ENCODE measurements around the gene KLHL10. TPM values are rescaled to one million over a fixed set of nuclear protein-coding genes. Genes with fewer than 3 reads are reported as not detected.
"Not testable (repeated sequence)": the region's sequence is repeated elsewhere in the genome, so short reads cannot be mapped to it uniquely, and the experiment has no call there.

The KLHL10 gene
- total RNA-seq, 1 donor from 2014 or later, result not detected

DNA sequence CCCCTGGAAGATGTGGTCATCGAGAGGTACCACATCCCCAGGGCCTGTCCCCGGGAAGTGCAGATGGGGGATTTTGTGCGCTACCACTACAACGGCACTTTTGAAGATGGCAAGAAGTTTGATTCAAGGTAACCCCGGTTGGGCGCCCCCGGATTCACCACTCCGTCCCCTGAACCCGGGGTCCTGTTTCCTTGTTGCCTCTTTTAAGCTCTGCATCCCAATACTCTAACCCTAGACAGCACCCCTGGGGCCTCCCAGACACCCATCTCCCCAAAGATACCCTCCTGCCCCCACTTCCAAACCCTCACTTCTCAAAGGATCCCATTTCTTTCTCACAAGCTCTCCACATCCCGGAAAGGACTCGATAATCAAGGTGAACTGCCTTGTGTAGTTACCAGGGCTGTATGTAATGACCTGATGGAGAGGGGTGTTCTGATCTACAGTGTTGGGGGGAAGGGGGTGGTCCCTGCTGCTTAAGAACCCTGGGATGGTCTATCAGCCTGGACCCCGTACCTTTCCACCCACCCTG lies 24.4 kb upstream of the KLHL10 start:
- peak; percentile 14 for DNase-seq

DNA sequence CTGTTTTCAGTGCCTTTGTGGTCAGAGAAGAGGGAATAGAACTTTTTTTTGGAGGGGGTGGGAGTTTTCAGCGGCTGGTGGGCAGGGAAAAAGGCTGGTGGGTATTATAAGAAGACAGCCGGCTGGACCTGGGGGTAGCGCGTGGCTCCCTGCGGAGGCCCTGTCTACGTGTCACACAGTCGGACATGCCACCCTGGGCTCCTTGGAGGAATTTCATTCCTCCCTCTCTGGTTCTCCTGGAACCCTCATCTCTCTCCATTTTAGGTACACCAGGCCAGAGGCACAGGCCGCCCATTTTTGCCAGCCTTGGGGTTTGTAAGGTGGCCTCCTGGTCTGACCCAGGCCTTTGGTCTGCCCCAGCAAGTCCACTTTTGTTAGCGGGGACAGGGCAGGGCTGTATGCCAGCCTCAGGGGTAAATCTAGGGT lies 23.9 kb upstream of the KLHL10 start:
- DNase-seq, result no peak

DNA sequence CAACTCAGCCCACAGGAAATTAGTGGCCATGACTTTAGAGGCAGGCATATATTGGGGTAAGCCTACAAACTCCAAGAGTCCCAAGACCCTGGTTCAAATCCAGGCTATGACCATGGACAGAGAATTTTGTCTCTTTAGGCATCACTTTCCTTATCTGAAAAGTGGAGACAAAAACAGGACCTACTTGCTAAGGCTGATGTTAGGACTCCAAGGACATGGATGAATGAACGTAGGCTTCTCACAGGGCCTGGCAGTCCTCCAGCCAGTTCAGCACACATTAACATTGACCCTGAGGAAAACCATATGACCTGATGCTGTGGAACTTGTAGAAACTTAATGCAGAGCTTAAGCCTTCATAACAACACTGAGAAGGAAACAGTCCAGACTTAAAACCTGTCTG lies 23.4 kb upstream of the KLHL10 start:
- no peak for DNase-seq

DNA sequence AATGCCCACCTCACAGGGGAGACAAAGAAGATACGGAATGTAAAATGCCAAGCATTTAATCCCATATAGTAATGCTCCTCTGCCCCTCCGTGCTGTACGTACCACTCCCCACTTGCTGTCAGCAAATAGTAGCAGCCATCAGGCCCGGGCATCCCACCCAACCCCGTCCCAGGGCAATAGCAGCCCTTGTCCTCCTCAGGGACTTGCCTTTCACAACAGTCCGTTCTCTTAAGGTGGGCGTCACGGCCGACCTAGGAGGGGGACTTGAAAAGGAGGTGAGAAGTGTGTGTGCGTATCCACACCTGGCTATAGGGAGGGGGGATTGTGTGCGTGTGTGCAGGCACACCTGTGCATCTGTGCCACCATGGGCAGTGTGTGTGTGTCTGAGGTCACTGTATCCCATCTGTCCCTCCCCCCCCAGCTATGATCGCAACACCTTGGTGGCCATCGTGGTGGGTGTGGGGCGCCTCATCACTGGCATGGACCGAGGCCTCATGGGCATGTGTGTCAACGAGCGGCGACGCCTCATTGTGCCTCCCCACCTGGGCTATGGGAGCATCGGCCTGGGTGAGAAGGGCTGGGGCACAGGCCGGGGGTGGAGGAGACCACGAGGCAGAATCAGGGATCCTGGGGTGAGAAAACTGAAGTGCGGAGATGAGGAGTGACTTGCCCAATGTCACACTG lies 20.8 kb upstream of the KLHL10 start:
- DNase-seq, result no peak

DNA sequence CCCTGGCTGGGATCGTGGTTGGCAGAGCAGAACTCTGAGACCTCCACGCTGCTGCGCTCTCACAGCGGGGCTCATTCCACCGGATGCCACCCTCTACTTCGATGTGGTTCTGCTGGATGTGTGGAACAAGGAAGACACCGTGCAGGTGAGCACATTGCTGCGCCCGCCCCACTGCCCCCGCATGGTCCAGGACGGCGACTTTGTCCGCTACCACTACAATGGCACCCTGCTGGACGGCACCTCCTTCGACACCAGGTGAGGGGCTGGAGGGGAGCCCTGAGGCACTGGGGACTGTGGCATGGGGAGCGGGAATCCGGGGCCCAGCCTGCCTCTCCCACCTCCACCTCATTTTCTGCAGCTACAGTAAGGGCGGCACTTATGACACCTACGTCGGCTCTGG lies 19.6 kb upstream of the KLHL10 start:
- no peak for DNase-seq

DNA sequence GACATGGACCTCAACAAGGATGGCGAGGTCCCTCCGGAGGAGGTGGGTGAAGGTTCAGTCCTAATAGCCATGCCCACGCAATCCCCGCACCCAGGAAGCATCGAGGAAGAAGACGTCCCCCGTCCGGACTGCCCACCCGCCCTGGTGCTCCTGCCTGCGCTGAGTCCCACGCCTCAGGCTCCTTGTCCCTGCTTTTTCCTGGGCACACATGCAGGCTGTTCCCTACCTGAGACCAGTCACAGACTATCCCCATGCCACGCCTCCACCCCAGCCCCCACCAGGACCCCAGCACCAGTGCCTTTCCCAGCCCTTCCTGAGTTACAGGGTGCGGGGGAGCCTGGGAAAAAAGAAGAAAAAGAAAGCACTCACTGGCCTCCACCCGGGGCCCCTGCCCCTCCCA lies 15.8 kb upstream of the KLHL10 start:
- DNase-seq, result no peak

DNA sequence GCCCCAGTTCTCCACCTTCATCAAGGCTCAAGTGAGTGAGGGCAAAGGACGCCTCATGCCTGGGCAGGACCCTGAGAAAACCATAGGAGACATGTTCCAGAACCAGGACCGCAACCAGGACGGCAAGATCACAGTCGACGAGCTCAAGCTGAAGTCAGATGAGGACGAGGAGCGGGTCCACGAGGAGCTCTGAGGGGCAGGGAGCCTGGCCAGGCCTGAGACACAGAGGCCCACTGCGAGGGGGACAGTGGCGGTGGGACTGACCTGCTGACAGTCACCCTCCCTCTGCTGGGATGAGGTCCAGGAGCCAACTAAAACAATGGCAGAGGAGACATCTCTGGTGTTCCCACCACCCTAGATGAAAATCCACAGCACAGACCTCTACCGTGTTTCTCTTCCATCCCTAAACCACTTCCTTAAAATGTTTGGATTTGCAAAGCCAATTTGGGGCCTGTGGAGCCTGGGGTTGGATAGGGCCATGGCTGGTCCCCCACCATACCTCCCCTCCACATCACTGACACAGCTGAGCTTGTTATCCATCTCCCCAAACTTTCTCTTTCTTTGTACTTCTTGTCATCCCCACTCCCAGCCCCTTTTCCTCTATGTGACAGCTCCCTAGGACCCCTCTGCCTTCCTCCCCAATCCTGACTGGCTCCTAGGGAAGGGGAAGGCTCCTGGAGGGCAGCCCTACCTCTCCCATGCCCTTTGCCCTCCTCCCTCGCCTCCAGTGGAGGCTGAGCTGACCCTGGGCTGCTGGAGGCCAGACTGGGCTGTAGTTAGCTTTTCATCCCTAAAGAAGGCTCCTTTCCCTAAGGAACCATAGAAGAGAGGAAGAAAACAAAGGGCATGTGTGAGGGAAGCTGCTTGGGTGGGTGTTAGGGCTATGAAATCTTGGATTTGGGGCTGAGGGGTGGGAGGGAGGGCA lies 15.1 kb upstream of the KLHL10 start:
- DNase-seq, result no peak

DNA sequence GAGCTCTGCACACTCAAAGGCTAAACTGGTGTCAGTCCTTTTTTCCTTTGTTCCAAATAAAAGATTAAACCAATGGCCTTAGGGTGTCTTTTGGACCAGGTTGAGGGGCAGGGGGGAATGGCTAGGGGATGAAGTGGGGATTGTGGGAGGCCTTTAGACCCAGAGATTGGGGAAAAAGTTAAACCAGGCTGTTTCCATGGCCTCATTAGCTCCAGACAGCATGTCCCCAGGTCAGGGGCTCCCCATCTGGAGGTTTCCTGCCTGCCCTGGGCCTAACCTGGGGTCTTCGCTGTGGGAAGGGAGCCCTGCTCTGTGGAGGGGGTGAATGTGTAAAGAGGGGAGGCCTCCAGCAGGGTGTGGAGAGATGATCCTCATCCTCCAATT lies 14.5 kb upstream of the KLHL10 start:
- DNase-seq, result no peak

DNA sequence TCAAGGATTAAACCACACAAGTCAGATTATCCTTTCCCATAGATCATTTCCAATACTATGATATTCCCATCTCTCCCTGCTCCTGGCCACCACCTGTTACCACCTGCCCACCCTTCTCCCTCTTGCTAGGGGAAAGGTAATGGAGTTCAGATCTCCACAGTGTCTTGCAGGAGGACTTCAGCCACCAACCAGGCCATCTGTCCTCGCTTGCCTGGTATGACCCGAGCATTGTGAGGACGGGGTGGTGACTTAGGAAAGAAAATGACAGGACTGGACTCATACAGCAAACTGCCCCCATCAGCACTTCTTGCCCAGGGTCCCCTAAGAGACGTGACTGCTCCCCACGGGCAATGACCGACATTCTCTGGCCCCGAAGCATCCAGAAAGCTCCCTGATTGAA lies 14.0 kb upstream of the KLHL10 start:
- DNase-seq, result no peak

DNA sequence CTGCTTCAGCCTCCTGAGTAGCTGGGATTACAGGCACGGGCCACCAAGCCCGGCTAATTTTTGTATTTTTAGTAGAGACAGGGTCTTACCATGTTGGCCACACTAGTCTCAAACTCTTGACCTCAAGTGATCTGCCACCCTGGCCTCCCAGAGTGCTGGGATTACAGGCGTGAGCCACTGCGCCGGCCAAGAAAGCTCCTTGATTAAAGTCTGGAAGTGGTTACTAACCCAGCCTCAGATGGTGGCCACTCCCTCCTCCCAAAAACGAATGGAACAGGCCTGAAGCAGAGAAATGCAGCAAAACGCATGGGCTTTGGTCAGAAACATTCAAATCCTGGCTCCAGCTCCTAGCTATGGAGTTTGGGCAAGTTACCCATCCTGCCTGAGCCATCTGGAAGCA lies 13.5 kb upstream of the KLHL10 start:
- DNase-seq, result no peak

DNA sequence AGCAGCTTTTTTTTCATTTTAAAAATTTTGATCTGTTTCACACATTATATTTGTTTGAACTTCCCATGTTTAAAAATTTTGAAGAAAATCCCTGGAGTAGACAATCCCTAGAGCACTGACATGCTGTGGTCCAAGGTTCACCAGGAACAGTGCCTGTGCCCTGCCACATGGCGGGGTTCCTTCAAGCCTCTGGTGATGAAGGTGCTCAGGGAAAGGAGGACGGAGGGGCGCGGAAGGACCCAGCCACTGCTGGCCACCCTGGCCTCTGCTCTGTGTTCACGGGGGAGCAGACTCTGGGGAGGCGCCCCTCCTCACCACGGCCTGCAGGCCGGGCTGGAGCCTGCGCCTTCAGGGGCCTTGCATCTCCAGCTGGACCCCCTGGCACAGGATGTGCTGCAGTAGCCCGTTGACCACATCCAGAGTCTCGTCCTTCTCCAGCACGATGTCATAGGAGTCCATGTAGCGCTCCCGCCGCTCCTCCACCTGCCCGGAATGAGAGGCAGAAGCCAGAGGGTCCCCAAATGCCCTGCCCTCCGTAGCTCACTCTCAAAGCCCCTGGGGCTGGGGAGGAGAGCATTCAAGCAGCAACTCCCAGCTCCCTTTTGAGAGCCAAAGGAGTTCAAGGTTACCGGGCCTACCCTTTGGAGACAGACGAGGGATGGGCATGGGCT lies 12.3 kb upstream of the KLHL10 start:
- no peak for DNase-seq

DNA sequence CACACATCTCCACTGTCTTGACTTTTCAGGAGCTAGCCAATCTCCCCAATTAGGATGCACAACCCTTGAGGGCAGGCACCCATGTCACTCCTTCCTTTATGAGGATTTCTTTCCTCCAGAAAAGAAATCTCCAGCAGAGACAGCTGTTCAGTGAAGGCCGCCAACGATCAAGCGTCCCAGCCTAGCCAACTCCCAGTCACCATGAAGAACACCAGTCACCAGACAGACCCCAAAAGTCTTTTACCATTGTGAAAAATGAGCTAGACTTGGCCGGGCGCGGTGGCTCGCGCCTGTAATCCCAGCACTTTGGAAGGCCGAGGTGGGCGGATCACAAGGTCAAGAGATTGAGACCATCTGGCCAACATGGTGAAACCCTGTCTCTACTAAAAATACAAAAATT lies 7.7 kb upstream of the KLHL10 start:
- DNase-seq, result not testable (repeated sequence)

DNA sequence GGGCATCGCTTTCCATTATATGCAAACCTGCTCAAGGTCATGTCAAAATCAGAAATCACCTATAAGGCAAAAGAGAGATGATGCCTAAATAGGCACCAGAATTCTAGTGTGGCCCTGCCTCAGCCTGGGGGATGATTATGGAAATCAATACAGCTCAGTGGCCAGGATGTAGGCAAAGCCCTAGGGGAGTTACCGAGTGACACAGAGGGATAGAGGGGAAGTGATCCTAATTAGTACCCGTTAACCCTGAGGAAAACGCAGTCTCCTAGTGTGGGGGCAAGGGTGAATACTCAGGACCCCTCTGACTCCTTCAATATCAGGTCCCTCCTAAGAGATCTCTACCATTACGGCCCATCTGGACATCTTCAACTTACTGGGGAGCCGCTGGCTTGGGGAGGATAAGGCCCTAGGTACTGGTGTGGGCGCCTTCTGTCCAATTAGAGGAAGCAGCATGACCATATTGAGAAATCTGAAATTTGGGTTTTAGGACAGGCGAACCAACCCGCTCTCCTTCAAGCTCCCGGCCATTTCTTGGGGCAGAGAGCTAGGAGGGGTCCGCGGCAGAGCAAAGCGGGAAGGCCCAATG lies 2.3 kb upstream of the KLHL10 start:
- peak; percentile 7 for DNase-seq

DNA sequence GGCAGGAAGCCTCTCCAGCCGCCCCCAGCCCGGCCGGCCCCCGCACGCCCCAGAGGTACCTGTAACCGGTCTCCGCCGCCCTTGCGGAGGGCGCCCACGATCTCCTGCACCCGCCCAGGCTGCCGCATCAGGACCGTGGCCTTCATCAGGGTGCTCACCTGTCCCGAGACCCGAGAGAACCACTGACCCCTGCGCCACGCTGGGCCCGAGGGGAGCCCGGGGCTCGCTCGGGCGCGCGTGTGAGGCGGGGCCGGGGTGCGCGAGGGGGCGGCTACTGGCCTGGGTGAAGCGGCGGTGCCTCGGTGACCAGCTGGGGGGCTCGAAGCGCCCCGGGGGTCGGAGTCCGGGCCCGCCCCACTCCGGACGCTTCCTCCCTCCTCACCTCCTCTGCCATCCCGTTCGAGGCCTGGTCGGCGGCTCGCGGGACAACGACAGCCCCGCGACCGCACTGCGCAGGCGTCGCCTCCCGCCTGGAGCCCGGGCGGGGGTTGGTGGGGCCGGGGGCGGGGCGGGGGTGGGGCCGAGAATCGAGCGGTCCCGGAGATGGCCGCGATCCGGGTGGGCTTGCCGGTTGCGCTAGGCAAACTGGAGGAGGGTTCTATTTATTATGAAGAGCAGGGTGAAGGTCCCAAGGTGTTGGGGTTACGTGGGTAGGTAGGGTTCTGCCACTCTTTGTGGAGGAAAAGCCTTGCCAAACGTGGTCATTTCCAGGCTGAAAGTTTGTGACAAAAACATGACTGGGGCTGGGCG lies 1.6 kb upstream of the KLHL10 start, which contains the start of gene NT5C3B:
Gene NT5C3B, minus strand, starts transcription at position 433 of the 750 bp plus-strand sequence. Its CDS starts 39 bp downstream, at position 394.
- DNase-seq, result peak; percentile 59

DNA sequence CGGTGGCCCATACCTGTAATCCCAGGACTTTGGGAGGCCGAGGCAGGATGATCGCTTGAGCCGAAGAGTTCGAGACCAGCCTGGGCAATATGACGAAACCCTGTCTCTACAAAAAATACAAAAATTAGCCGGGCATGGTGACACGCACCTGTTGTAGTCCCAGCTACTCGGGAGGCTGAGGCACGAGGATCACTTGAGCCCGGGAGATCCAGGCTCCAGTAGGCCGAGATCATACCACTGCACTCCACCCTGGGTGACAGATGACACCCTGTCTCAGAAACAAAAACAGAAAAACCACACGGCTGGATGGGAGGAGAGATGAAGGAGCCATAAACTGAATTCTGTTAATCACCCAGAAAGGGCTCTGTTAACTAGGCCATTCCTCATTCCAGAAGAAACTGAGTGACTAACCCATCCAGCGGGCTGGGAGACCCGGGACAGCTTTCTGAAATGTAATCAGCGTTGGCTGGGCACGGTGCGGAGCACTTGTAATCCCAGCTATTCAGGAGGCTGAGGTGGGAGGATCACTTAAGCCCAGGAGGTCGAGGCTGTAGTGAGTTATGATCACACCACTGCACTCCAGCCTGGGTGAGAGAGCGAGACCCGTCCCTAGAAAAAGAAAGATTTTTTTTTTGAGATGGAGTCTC lies 952 bp upstream of the KLHL10 start:
- no peak for DNase-seq

DNA sequence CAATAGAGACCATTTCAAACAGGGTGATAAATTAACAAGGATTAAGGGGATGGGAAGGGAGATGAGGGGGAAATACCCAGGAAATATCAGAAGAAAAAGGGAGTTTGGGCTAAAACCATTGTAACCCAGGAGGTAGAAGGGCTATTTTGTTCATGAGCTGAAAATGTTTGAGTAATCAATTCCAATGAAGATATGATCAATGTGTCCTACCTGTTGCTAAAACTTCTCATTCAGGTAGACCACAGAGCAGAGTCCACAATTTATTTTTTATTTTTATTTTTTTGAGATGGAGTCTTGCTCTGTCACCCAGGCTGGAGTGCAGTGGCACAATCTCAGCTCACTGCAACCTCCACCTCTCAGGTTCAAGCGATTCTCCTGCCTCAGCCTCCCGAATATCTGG lies 1.8 kb downstream of the KLHL10 start:
- DNase-seq, result not testable (repeated sequence)

DNA sequence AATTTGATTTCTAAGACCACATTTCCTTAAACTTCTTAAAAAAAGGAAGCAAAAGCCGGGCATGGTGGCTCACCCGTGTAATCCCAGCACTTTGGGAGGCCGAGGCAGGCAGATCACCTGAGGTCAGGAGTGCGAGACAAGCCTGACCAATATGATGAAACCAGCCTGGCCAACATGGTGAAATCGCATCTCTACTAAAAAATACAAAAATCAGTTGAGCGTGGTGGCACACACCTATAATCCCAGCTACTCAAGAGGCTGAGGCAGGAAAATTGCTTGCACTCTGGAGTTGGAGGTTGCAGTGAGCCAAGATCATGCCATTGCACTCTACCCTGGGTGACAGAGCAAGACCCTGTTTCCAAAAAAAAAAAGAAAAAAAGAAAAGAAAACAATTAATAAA lies 3.2 kb downstream of the KLHL10 start:
- not testable (repeated sequence) for DNase-seq

DNA sequence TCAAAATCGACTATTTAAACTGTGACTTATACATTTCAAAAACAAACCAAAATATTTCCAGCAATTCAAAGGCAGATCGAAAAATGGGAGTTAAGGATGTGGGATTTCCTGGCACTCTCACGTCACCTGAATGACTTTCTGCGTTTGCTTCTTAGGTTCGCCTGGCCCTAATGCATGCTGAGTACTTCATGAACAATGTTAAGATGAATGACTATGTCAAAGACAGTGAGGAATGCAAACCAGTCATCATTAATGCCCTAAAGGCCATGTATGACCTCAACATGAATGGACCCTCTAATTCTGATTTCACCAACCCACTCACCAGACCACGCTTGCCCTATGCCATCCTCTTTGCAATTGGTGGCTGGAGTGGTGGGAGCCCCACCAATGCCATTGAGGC lies 7.3 kb downstream of the KLHL10 start:
- no peak for DNase-seq

DNA sequence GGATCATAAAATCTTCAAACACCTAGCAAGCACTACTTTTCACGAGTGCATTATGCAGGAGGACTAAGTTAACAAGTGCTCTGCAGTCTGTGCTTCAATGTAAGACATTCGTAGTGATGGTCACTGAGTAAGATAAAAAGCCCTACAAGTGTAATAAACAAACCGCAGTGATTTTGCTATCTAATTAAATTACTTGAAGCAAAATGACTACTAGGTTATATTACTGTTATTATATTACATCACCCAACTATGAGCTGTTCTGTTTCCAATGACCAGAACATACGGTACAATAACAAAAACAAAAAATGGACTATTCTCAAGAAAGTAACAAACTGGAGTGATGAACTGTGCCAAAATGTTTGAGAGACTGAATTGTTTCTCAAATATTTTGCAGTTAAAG lies 11.2 kb downstream of the KLHL10 start:
- DNase-seq, result no peak

DNA sequence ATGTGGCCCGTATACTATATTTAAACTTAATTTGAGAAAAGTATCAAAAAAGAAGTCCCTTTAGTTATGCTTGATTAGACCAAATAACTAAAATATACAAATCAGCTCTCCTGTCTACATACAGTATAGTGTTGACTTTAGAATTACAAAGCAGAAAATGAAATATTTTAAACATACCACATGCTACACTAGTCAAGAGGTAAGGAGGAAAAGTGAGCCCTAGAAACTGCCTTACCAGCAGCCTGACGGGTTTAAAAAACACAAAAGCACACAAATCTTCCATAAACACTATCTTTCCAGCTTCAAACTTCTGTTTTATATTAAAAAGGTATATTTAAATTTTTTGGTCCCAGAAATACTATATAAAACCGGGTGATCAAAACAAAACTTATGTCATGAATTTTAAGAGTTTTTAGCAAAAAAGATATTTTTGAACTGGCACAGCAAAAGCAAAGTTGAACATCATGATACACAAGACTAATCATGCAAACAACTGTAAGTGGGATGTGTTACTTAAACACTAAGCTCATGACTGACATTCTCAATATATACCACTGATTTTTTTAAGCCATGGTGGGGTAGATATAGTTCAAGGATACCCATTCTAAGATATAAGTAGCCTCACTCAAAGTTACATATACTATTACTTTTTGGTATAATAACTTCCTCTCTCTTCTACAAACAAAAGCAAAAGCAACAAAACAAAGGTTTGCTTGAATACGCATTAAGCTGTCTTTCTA lies 11.8 kb downstream of the KLHL10 start:
- no peak for DNase-seq

DNA sequence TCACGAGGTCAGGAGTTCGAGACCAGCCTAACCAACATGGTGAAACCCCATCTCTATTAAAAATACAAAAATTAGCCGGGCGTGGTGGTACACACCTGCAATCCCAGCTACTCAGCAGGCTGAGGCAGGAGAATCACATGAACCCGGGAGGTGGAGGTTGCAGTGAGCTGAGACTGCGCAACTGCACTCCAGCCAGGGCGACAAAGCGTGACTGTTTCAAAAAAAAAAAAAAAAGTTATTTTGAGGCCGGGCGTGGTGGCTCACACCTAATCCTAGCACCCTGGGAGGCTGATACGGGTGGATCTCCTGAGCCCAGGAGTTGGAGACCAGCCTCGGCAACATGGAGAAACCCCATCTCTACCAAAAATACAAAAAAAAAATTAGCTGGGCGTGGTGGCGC lies 13.8 kb downstream of the KLHL10 start:
- DNase-seq, result not testable (repeated sequence)
